SK-N-SH (cell line): ENCODE data around the gene DOK7. TPM values are rescaled to one million over a fixed set of nuclear protein-coding genes. Genes with fewer than 3 reads are reported as not detected.

ENCODE experiments used
- CTCF ChIA-PET: fragments of 300-600, 350-600 bp; formaldehyde crosslinking; extraction: SDS; loops from one replicate; lab custom pipeline; 2021; lab: Yijun Ruan, JAX
- POLR2A ChIA-PET: fragments of 350-600 bp; sonication (Branson Sonifier 250); formaldehyde crosslinking; extraction: SDS; loops from one replicate; lab custom pipeline; 2020; ENCODE audit warnings: antibody characterized with exemption, inconsistent platforms; lab: Yijun Ruan, JAX
- DNase-seq: peaks from one replicate; pipeline ENCODE4 v3.0.0; 2012
- H2AFZ ChIP-seq: fragments of 200-600 bp; sonication (generic); 2 replicates; pipeline ENCODE4 v1.8.1; 2016; ENCODE audit warnings: antibody characterized with exemption, mild to moderate bottlenecking, low read depth
- H3F3A ChIP-seq: fragments of 200-600 bp; sonication (generic); replicated peaks from 2 replicates; pipeline ENCODE3; 2016; ENCODE audit warnings: antibody characterized with exemption, mild to moderate bottlenecking; ENCODE audit not compliant: insufficient read depth
- H3K27ac ChIP-seq, 2 experiments: fragments of 200-500 bp in 1 of 2; fragments of 200-600 bp in 1 of 2; sonication (Bioruptor generic) in 1 of 2; sonication (generic), shearing (Covaris generic) in 1 of 2; 2 replicates each; pipeline versions ENCODE4 v1.5.1 to v1.6.1; 2014 to 2016; ENCODE audit warnings: low read depth in 2 of 2, inconsistent platforms in 1 of 2, low read length in 1 of 2, mild to moderate bottlenecking in 1 of 2, mixed read lengths in 1 of 2
- H3K27me3 ChIP-seq: fragments of 200-600 bp; sonication (generic), shearing (Covaris generic); 2 replicates; pipeline ENCODE4 v1.6.1; 2016; ENCODE audit warnings: mixed run types; ENCODE audit not compliant: insufficient read depth
- H3K36me3 ChIP-seq, 2 experiments: fragments of 200-500 bp in 1 of 2; fragments of 200-600 bp in 1 of 2; sonication (Bioruptor generic) in 1 of 2; sonication (generic) in 1 of 2; replicated peaks in 1 of 2; 2 replicates each; pipeline versions ENCODE3 to v1.5.1; 2014 to 2016; ENCODE audit warnings: low read length in 1 of 2, mild to moderate bottlenecking in 1 of 2; ENCODE audit not compliant: insufficient read depth in 2 of 2, control insufficient read depth in 1 of 2
- H3K4me1 ChIP-seq, 2 experiments: fragments of 200-500 bp in 1 of 2; fragments of 200-600 bp in 1 of 2; sonication (Bioruptor generic) in 1 of 2; sonication (generic), shearing (Covaris generic) in 1 of 2; 2 replicates each; pipeline versions ENCODE4 v1.5.1 to v1.6.1; 2014 to 2016; ENCODE audit warnings: low read depth in 1 of 2, low read length in 1 of 2, mixed run types in 1 of 2; ENCODE audit not compliant: insufficient read depth in 2 of 2, control insufficient read depth in 1 of 2
- H3K4me2 ChIP-seq: fragments of 200-600 bp; sonication (generic), shearing (Covaris generic); 2 replicates; pipeline ENCODE4 v1.6.1; 2017; ENCODE audit warnings: mixed run types
- H3K4me3 ChIP-seq, 2 experiments: fragments of 200-500 bp in 1 of 2; fragments of 200-600 bp in 1 of 2; sonication (Bioruptor generic) in 1 of 2; sonication (generic), shearing (Covaris generic) in 1 of 2; 2 replicates each; pipeline versions ENCODE4 v1.5.1 to v1.8.1; 2014 to 2016; ENCODE audit warnings: low read depth in 2 of 2, inconsistent platforms in 1 of 2, low read length in 1 of 2, mild to moderate bottlenecking in 1 of 2, mixed read lengths in 1 of 2, moderate library complexity in 1 of 2
- H3K79me2 ChIP-seq: fragments of 200-600 bp; sonication (generic); 2 replicates; pipeline ENCODE4 v1.8.1; 2017; ENCODE audit warnings: mild to moderate bottlenecking; ENCODE audit not compliant: insufficient read depth
- H3K9ac ChIP-seq: fragments of 200-600 bp; sonication (generic); 2 replicates; pipeline ENCODE4 v1.6.1; 2017; ENCODE audit warnings: mixed run types
- H3K9me2 ChIP-seq: fragments of 200-600 bp; sonication (generic); 2 replicates; pipeline ENCODE4 v1.6.1; 2017; ENCODE audit warnings: mixed run types
- H3K9me3 ChIP-seq: fragments of 200-600 bp; sonication (generic); 2 replicates; pipeline ENCODE4 v1.6.1; 2017; ENCODE audit warnings: mixed run types, mild to moderate bottlenecking, moderate library complexity
- H4K20me1 ChIP-seq: fragments of 200-600 bp; sonication (generic); 2 replicates; pipeline ENCODE4 v1.6.1; 2017; ENCODE audit warnings: mild to moderate bottlenecking, mixed run types; ENCODE audit not compliant: insufficient read depth
- EP300 ChIP-seq, 2 experiments: IDR thresholded peaks; 2 replicates each; pipeline versions ENCODE4 v1.4.0 to v1.6.1; 2012; ENCODE audit warnings: borderline replicate concordance in 1 of 2, low read depth in 1 of 2, low read length in 1 of 2
- FOXJ3 ChIP-seq: sonication (generic); formaldehyde crosslinking; IDR thresholded peaks from 2 replicates; pipeline ENCODE4 v1.5.1; 2020; ENCODE audit warnings: mild to moderate bottlenecking, missing genetic modification reagents
- FOXM1 ChIP-seq: IDR thresholded peaks from 2 replicates; pipeline ENCODE4 v1.4.0; 2012; ENCODE audit warnings: low read depth, mild to moderate bottlenecking
- GABPA ChIP-seq: IDR thresholded peaks from 2 replicates; pipeline ENCODE4 v1.4.0; 2012; ENCODE audit warnings: low read depth, mild to moderate bottlenecking
- MEF2A ChIP-seq: IDR thresholded peaks from 2 replicates; pipeline ENCODE4 v1.4.0; 2012; ENCODE audit warnings: low read depth, borderline replicate concordance
- MXI1 ChIP-seq: IDR thresholded peaks from 2 replicates; pipeline ENCODE4 v1.6.1; 2012; ENCODE audit warnings: mild to moderate bottlenecking, low read depth, low read length, improper control_type of control experiment
- TEAD4 ChIP-seq: IDR thresholded peaks from 2 replicates; pipeline ENCODE4 v1.4.0; 2012; ENCODE audit warnings: mild to moderate bottlenecking, borderline replicate concordance; ENCODE audit not compliant: insufficient read depth
- WGBS: methylation state at CpG from one replicate; pipeline ENCODE4 v1.1.6; 2017; ENCODE audit warnings: low lambda C conversion rate; 5-methylcytosine and 5-hydroxymethylcytosine counted together
- polyA plus RNA-seq, 3 experiments: library from polyadenylated mRNA; depleted of rRNA; stranded (reverse); fragments of >200 nt; gene quantifications; 2 replicates each; pipeline ENCODE4 v1.2.3, GENCODE V29; 2012
- TF ChIP-seq, protein P1 (sequence below): fragments of 150-350 bp; IDR thresholded peaks from 2 replicates; pipeline ENCODE4 v1.6.1; 2017; ENCODE audit warnings: antibody characterized with exemption, low read length, low read depth, borderline replicate concordance
- TF ChIP-seq, protein P2 (sequence below): IDR thresholded peaks from 2 replicates; pipeline ENCODE4 v1.4.0; 2012; ENCODE audit warnings: low read depth, borderline replicate concordance
- TF ChIP-seq, protein P3 (sequence below): IDR thresholded peaks from 2 replicates; pipeline ENCODE4 v1.4.0; 2012; ENCODE audit warnings: low read depth, borderline replicate concordance

The DOK7 gene
- polyA plus RNA-seq, 1 of the 3 experiments (the other 2 are of a cell fraction): not detected

DNA sequence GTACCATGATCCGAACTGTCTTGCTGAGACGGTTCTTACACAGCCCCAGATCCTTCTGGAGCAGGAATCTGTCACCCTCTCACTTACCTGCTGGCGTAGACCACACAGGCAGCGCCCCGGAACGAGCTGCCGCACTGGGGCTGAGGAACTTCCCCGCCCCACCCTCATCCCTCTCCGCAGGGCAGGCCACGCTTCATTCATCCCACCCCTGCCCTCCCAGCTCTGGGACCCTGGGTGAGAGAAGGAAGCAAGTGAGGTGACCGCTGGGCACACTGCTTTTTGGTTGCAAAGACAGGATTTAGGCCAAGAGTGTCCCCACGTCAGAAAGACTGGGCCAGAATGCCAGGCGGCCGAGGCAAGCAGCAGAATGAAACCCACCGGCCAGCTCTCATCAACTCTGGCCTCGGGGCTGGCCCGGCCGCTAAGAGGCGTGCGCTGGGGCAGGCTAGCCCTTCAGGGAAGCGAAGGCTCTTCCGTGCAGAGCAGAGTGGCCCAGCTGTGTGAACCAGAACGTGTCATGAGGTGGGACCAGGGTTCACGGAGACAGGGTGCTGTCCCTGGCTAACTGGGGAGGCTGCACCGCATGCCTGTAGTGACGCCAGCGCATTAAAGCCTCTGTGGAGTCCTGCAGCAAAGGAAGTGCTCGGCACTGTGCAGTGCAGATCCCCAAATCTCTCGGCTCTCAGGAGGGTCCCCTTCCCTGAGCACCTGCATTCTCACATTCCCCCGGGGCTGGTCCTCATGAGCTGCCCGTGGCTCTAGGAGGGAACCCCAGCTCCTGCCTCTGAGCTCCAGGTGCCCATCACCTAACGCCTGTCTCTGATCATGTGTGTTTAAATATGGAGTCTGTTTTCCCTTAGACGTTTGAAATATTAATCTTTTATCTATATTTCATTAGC, 62.7 kb downstream of the DOK7 start:
- H3K4me3 ChIP-seq: no peak overlapping the region
- peaks cover 31% of the 10 kb centered on the region for H3K79me2 ChIP-seq
- ChIA-PET POLR2A (no interaction called here), CTCF (interaction anchor here (0.7 to 1.2 kb wide), 4 partner anchors 10 to 419 kb away, joined by 3 to 5 read pairs (median 3); no protein-coding TSS in a partner anchor)
- no peak for TF ChIP-seq EP300 (IDR thresholded peaks at IDR 0.05; ENCODE audit: borderline replicate concordance in 1 of 2, low read depth in 1 of 2, low read length in 1 of 2)
- TF ChIP-seq FOXJ3: no peak
- TF ChIP-seq, protein P1, sequence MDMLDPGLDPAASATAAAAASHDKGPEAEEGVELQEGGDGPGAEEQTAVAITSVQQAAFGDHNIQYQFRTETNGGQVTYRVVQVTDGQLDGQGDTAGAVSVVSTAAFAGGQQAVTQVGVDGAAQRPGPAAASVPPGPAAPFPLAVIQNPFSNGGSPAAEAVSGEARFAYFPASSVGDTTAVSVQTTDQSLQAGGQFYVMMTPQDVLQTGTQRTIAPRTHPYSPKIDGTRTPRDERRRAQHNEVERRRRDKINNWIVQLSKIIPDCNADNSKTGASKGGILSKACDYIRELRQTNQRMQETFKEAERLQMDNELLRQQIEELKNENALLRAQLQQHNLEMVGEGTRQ: no peak
- no peak for TF ChIP-seq TEAD4
- TF ChIP-seq, protein P2, sequence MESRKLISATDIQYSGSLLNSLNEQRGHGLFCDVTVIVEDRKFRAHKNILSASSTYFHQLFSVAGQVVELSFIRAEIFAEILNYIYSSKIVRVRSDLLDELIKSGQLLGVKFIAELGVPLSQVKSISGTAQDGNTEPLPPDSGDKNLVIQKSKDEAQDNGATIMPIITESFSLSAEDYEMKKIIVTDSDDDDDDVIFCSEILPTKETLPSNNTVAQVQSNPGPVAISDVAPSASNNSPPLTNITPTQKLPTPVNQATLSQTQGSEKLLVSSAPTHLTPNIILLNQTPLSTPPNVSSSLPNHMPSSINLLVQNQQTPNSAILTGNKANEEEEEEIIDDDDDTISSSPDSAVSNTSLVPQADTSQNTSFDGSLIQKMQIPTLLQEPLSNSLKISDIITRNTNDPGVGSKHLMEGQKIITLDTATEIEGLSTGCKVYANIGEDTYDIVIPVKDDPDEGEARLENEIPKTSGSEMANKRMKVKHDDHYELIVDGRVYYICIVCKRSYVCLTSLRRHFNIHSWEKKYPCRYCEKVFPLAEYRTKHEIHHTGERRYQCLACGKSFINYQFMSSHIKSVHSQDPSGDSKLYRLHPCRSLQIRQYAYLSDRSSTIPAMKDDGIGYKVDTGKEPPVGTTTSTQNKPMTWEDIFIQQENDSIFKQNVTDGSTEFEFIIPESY: no peak
- TF ChIP-seq, protein P3, sequence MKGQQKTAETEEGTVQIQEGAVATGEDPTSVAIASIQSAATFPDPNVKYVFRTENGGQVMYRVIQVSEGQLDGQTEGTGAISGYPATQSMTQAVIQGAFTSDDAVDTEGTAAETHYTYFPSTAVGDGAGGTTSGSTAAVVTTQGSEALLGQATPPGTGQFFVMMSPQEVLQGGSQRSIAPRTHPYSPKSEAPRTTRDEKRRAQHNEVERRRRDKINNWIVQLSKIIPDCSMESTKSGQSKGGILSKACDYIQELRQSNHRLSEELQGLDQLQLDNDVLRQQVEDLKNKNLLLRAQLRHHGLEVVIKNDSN: no peak
- TF ChIP-seq FOXM1: no peak
- no peak for TF ChIP-seq GABPA
- no peaks in the 10 kb centered on the region for H3K9me3 ChIP-seq
- H3K27ac ChIP-seq: no peak overlapping the region
- no peak overlapping the region for H2AFZ ChIP-seq
- peaks cover 43% of the 10 kb centered on the region for H4K20me1 ChIP-seq
- no peak for DNase-seq
- H3K9ac ChIP-seq: no peak overlapping the region
- H3K4me1 ChIP-seq: peaks cover 0 to 7% of the 10 kb centered on the region in 2 experiments; a peak in 1 of 4 replicates
- 89% methylated on average over 25 of the region's 33 CpGs for WGBS
- H3K36me3 ChIP-seq: peaks cover 0 to 57% of the 10 kb centered on the region in 2 experiments
- H3K27me3 ChIP-seq: no peaks in the 10 kb centered on the region
- H3K9me2 ChIP-seq: no peaks in the 10 kb centered on the region
- H3F3A ChIP-seq: no peaks in the 10 kb centered on the region
- no peak overlapping the region for H3K4me2 ChIP-seq

DNA sequence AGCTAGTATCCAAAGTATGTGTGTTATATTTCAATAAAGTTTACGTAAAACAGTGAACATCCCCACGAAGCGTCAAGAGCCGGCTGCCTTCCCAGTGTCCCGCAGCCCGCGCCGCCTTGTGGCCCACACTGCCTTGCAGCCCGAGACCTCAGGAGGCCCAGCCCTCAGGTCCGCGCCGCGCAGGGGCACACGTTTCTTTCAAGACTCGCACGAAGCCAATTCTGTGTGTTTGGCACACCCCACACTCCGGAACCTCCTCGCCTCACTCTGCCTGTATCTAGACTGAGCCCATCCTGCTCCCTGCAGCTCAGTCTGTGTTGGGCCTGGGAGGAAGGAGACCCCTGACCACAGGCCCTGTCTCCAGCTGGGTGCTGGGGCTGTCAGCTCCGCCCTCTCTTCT, 63.4 kb downstream of the DOK7 start:
- Histone ChIP-seq H2AFZ (no peak overlapping the region), H4K20me1 (peaks cover 49% of the 10 kb centered on the region), H3K4me2 (no peak overlapping the region), H3K27ac (no peak overlapping the region), H3K4me1 (peaks cover 0 to 13% of the 10 kb centered on the region in 2 experiments; a peak in 1 of 4 replicates)
- TF ChIP-seq MXI1 (no peak), MEF2A (no peak)
- TF ChIP-seq, all 33 proteins: peak for 0
- Histone ChIP-seq H3K4me3 (no peak overlapping the region), H3K36me3 (peaks cover 0 to 51% of the 10 kb centered on the region in 2 experiments), H3K9me2 (no peaks in the 10 kb centered on the region), H3F3A (no peaks in the 10 kb centered on the region), H3K27me3 (no peaks in the 10 kb centered on the region), H3K9ac (no peak overlapping the region), H3K79me2 (peaks cover 38% of the 10 kb centered on the region), H3K9me3 (no peaks in the 10 kb centered on the region)
- no peak for DNase-seq
- CTCF ChIA-PET: interaction anchor here (0.7 to 1.2 kb wide), 5 partner anchors 8 to 419 kb away, joined by 3 to 5 read pairs (median 3); no protein-coding TSS in a partner anchor
- POLR2A ChIA-PET: no interaction called here
- WGBS: 96% methylated on average over 17 of the region's 19 CpGs
